BE2C (cell line): ENCODE data around the gene PGA4.
"Not testable (repeated sequence)": the region's sequence is repeated elsewhere in the genome, so short reads cannot be mapped to it uniquely, and the experiment has no call there.

Experiments
- DNase-seq: peaks from one replicate; pipeline ENCODE4 v3.0.0-alpha.2; 2020
- H3K27me3 ChIP-seq: fragments of 250-450 bp; sonication (Bioruptor Pico); 2 replicates; pipeline ENCODE4 v1.5.1; 2020; ENCODE audit warnings: mild to moderate bottlenecking
- H3K36me3 ChIP-seq: fragments of 250-450 bp; sonication (Bioruptor Pico); 2 replicates; pipeline ENCODE4 v1.5.1; 2020; ENCODE audit warnings: mild to moderate bottlenecking
- H3K4me1 ChIP-seq: fragments of 250-450 bp; sonication (Bioruptor Pico); 2 replicates; pipeline ENCODE4 v1.5.1; 2020
- H3K4me3 ChIP-seq: 2 replicates; pipeline ENCODE4 v1.5.1; 2011; ENCODE audit warnings: low read depth, low read length
- H3K9me3 ChIP-seq: fragments of 250-450 bp; sonication (Bioruptor Pico); 2 replicates; pipeline ENCODE4 v1.5.1; 2020
- CTCF ChIP-seq: IDR thresholded peaks from 2 replicates; pipeline ENCODE4 v1.5.1; 2012; ENCODE audit warnings: mild to moderate bottlenecking, low read depth, low read length

Gene PGA4

DNA sequence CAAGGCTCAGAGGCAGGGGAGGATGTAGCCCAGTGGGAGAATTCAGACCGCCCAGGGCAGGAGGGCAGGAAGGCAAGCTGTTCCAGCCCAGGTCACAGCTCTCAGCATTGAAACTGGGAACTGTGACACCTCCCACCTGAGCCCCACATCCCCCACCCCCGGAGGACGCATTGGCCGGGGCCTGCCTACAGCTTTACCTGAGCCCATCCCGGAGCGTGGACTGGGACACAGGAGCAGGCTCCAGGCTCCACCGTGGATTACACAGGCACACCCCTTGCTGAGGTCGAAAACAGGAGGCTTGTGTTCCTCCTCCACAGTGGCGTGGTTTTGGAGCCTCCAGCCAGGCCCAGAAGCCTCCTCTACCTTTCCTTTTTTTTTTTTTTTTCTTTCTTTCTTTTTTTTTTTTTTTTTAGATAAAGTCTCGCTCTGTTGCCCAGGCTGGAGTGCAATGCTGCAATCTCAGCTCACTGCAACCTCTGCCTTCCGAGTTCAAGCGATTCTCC lies 27.9 kb upstream of the PGA4 start:
- no peaks in the 10 kb centered on the region for H3K4me1 ChIP-seq
- no peaks in the 10 kb centered on the region for H3K9me3 ChIP-seq
- TF ChIP-seq CTCF = no peak
- no peak for DNase-seq
- no peaks in the 10 kb centered on the region for H3K36me3 ChIP-seq
- H3K4me3 ChIP-seq = no peak overlapping the region
- no peaks in the 10 kb centered on the region for H3K27me3 ChIP-seq

DNA sequence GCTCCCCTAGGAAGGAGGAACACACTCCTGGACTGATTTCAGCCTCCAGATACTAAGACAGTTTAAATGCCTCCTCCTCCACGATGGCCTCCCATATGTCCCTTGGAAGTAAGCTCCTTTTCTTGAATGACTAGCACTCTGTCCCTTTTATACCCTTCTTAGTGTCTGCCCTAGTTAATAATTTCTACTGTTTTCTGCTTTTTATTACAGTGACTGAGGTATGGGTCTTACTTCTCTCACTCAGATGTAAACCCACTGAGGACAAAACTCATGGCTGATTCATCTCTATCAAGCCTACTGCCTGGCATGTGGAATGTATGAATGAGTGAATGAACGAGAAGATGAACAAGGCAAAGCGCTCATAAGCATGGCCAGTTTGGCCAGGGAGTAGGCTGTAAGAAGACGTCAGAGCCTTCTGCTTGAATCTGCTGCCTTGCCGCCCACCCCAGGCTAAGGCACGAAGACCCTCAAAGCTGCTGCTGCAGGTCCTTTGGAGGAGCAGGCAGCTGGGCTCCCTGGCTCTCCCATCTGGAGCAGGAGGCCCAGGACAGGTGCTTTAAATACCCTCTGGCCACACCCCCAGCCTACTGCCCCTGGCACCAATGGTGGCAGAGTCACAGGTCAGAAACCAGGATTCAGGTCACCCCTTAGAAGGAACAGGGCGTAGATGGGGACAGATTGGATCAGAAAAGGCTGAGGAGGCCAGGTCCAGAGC lies 27.0 kb upstream of the PGA4 start:
- TF ChIP-seq CTCF = no peak
- Histone ChIP-seq H3K4me3 (no peak overlapping the region), H3K9me3 (no peaks in the 10 kb centered on the region), H3K36me3 (no peaks in the 10 kb centered on the region), H3K4me1 (no peaks in the 10 kb centered on the region), H3K27me3 (no peaks in the 10 kb centered on the region)
- no peak for DNase-seq

DNA sequence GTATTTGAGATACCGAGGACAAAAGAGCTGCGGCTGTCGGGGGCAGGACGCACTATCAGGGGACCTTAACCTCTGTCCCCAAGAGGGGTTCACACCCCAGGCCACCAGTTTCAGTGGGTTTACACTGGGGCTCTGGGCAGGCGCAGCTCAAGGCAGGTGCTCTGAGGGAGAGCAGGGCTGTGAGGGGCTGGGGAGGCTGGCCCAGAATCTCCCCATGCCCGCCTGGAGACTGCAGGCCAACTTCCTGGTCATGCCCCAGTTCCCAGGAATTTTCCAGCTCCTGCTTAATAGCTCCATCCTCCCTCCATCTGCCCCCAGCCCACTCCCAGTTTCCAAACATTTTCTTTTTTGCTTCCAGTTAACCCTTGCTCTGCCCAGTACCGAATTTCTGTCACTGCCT lies 26.4 kb upstream of the PGA4 start:
- TF ChIP-seq CTCF = no peak
- no peaks in the 10 kb centered on the region for H3K27me3 ChIP-seq
- no peak overlapping the region for H3K4me3 ChIP-seq
- no peaks in the 10 kb centered on the region for H3K36me3 ChIP-seq
- no peaks in the 10 kb centered on the region for H3K9me3 ChIP-seq
- DNase-seq = no peak
- no peaks in the 10 kb centered on the region for H3K4me1 ChIP-seq

DNA sequence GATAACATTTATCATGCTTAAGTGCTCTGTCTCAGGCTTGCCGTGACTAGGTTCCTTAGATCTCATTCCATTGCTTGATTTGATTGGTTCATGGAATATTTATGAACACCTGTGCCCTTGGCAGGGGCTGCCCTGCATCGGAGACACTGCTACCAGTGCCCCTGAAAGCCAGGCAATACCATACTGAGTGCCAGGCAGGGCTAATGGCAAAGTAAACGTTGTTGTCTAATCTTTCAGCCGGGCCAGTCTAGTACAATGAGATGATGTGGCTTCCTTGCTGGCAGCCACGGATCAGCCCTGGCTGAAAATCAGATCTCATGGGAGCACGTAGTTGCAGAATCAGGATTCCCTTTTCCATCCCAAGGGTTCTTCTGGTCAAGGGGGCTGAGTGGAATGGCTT lies 23.8 kb upstream of the PGA4 start:
- Histone ChIP-seq H3K4me3 (no peak overlapping the region), H3K9me3 (no peaks in the 10 kb centered on the region), H3K4me1 (no peaks in the 10 kb centered on the region), H3K36me3 (no peaks in the 10 kb centered on the region), H3K27me3 (no peaks in the 10 kb centered on the region)
- no peak for TF ChIP-seq CTCF
- no peak for DNase-seq

GRCh38 chr11:61198948-61199523 lies 23.1 kb upstream of the PGA4 start:
- Histone ChIP-seq H3K4me1 (no peaks in the 10 kb centered on the region), H3K4me3 (no peak overlapping the region), H3K9me3 (no peaks in the 10 kb centered on the region), H3K36me3 (no peaks in the 10 kb centered on the region), H3K27me3 (no peaks in the 10 kb centered on the region)
- TF ChIP-seq CTCF = no peak
- no peak for DNase-seq

DNA sequence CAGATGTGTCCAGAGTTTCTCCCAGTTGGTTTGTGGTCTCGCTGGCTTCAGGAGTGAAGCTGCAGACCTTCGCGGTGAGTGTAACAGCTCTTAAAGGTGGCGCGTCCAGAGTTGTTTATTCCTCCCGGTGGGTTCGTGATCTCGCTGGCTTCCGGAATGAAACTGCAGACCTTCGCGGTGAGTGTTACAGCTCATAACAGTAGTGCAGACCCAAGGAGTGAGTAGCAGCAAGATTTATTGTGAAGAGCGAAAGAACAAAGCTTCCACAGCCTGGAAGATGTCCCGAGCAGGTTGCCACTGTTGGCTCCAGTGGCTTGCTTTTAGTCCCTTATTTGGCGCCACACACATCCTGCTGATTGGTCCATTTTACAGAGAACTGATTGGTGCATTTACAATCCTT lies 20.7 kb upstream of the PGA4 start:
- no peak for DNase-seq
- H3K9me3 ChIP-seq = no peaks in the 10 kb centered on the region
- H3K4me3 ChIP-seq = no peak overlapping the region
- no peaks in the 10 kb centered on the region for H3K36me3 ChIP-seq
- H3K27me3 ChIP-seq = no peaks in the 10 kb centered on the region
- TF ChIP-seq CTCF = no peak
- H3K4me1 ChIP-seq = no peaks in the 10 kb centered on the region

- H3K27me3 ChIP-seq, H3K4me1 ChIP-seq, H3K4me3 ChIP-seq, DNase-seq, H3K9me3 ChIP-seq, H3K36me3 ChIP-seq: not testable (repeated sequence)
These were observed 19.0 kb upstream of the PGA4 start, which contains the start of gene PGA3 for GRCh38 chr11:61202950-61203746. TSS of gene PGA3 (plus strand) at chr11:61203515. CDS start at chr11:61203565, 50 bp downstream.

- H3K9me3 ChIP-seq, H3K4me3 ChIP-seq, H3K36me3 ChIP-seq, DNase-seq, H3K4me1 ChIP-seq, H3K27me3 ChIP-seq: not testable (repeated sequence)
These were observed 18.3 kb upstream of the PGA4 start for GRCh38 chr11:61203873-61204272.

DNA sequence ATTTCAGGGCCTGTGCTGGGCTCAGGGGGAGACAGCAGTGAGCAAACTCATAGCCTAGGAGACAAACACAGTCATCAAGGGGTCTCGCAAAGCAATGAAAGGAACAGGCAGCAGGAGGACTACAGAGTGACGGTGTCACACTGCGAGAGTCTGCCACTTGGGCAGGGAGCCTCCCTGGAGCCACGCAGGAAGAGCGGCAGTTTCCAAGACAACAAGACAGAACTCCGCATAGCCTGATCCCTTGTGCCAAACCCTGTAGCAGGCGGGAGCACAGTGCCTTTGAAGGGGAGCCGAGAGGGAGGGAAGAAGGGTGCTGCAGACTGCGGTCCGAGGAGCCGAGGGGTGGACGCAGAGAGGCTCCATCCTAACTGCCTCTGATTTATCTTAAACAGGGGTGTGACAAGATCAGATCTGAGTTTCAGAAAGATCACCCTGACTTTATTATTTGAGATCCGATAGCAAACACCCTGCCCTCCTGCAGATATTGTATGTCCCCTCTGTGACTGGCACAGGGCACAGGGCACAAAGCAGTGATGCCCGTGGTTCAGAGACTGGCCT lies 17.6 kb upstream of the PGA4 start:
- not testable (repeated sequence) for H3K4me3 ChIP-seq, DNase-seq, H3K4me1 ChIP-seq, H3K27me3 ChIP-seq, H3K9me3 ChIP-seq, H3K36me3 ChIP-seq
